HCT116 (cell line): ENCODE data around the gene MMP12. TPM values are rescaled to one million over a fixed set of nuclear protein-coding genes. Genes with fewer than 3 reads are reported as not detected.

Experiments
- ATAC-seq: fragments of 200-7000 bp; cut with Tn5 transposase; 2 replicates; pipeline ENCODE4 v1.9.1; 2020; ENCODE audit warnings: mild to moderate bottlenecking, moderate library complexity
- BruUV-seq: library from RNA; stranded (reverse); fragments of 400-500 nt; replicated peaks from 2 replicates; lab custom pipeline; 2021; lab: Mats Ljungman, UMichigan
- CTCF ChIA-PET: fragments of 300-600 bp; sonication (Branson Sonifier 250); formaldehyde crosslinking; loops from one replicate; lab custom pipeline; 2021; ENCODE audit warnings: antibody characterized with exemption; lab: Charles Lee
- POLR2A ChIA-PET: fragments of 300-600, 350-600 bp; sonication (Branson Sonifier 250); formaldehyde crosslinking; loops from one replicate; lab custom pipeline; 2021; ENCODE audit warnings: antibody characterized with exemption; lab: Charles Lee
- RAD21 ChIA-PET, 2 experiments: fragments of 300-600 bp; sonication (Branson Sonifier 250); formaldehyde crosslinking; loops; one replicate each; lab custom pipeline; 2023; ENCODE audit warnings: low total read pairs in 2 of 2; ENCODE audit not compliant: uncharacterized antibody in 2 of 2, unreplicated experiment in 2 of 2, low non-redundant PET in 1 of 2; lab: Charles Lee
- DNase-seq: peaks from one replicate; pipeline ENCODE4 v3.0.0-alpha.2; 2010; ENCODE audit warnings: low read depth, low spot score
- H2AFZ ChIP-seq: fragments of 200-600 bp; shearing (Covaris generic), sonication (generic); 2 replicates; pipeline ENCODE4 v1.6.1; 2017; ENCODE audit warnings: low read depth, mixed run types, mixed read lengths, antibody characterized with exemption, low read length; ENCODE audit not compliant: poor library complexity, severe bottlenecking
- H3K27ac ChIP-seq: 2 replicates; pipeline ENCODE4 v1.5.1; 2012; ENCODE audit warnings: low read depth, low read length
- H3K27me3 ChIP-seq: fragments of 200-600 bp; sonication (generic); 2 replicates; pipeline ENCODE4 v1.6.1; 2016; ENCODE audit warnings: mixed run types, low read length, mixed read lengths; ENCODE audit not compliant: insufficient read depth
- H3K36me3 ChIP-seq, 2 experiments: fragments of 200-500 bp in 1 of 2; fragments of 200-600 bp in 1 of 2; sonication (Bioruptor generic) in 1 of 2; sonication (generic) in 1 of 2; 2 replicates each; pipeline versions ENCODE4 v1.5.1 to v1.6.1; 2014 to 2016; ENCODE audit warnings: low read length in 2 of 2, inconsistent platforms in 1 of 2, mixed read lengths in 1 of 2, mixed run types in 1 of 2; ENCODE audit not compliant: insufficient read depth in 2 of 2, control insufficient read depth in 1 of 2
- H3K4me1 ChIP-seq, 2 experiments: fragments of 200-600 bp in 1 of 2; sonication (generic) in 1 of 2; 2 replicates each; pipeline versions ENCODE4 v1.5.1 to v1.6.1; 2012 to 2017; ENCODE audit warnings: low read length in 2 of 2, inconsistent platforms in 1 of 2, mild to moderate bottlenecking in 1 of 2, mixed read lengths in 1 of 2, mixed run types in 1 of 2, moderate library complexity in 1 of 2; ENCODE audit not compliant: insufficient read depth in 2 of 2, control insufficient read depth in 1 of 2
- H3K4me2 ChIP-seq: fragments of 200-600 bp; sonication (generic); 2 replicates; pipeline ENCODE4 v1.6.1; 2017; ENCODE audit warnings: mixed run types, low read length, mixed read lengths
- H3K4me3 ChIP-seq, 2 experiments: fragments of 200-600 bp in 1 of 2; sonication (generic) in 1 of 2; replicated peaks in 1 of 2; 2 replicates each; pipeline ENCODE4 v1.5.1; 2011 to 2016; ENCODE audit warnings: low read length in 2 of 2, control low read depth in 1 of 2, low read depth in 1 of 2, mild to moderate bottlenecking in 1 of 2, mixed read lengths in 1 of 2, mixed run types in 1 of 2
- H3K79me2 ChIP-seq: fragments of 200-600 bp; sonication (generic); 2 replicates; pipeline ENCODE4 v1.6.1; 2017; ENCODE audit warnings: mild to moderate bottlenecking, mixed run types, low read length, moderate library complexity, mixed read lengths; ENCODE audit not compliant: insufficient read depth
- H3K9ac ChIP-seq: fragments of 200-600 bp; sonication (generic); 2 replicates; pipeline ENCODE4 v1.6.1; 2016; ENCODE audit warnings: low read length, mixed read lengths
- H3K9me2 ChIP-seq: fragments of 200-600 bp; sonication (generic), shearing (Covaris generic); 2 replicates; pipeline ENCODE4 v1.6.1; 2017; ENCODE audit warnings: mixed run types, mild to moderate bottlenecking, moderate library complexity; ENCODE audit not compliant: insufficient read depth
- H3K9me3 ChIP-seq, 2 experiments: fragments of 200-500 bp in 1 of 2; fragments of 200-600 bp in 1 of 2; sonication (Bioruptor generic) in 1 of 2; sonication (generic) in 1 of 2; 2 replicates each; pipeline ENCODE4 v1.6.1; 2014 to 2017; ENCODE audit warnings: low read length in 2 of 2, mixed read lengths in 2 of 2, inconsistent platforms in 1 of 2, low read depth in 1 of 2, mild to moderate bottlenecking in 1 of 2, mixed run types in 1 of 2, moderate library complexity in 1 of 2; ENCODE audit not compliant: control insufficient read depth in 1 of 2, insufficient read depth in 1 of 2
- H4K20me1 ChIP-seq: fragments of 200-600 bp; sonication (generic), shearing (Covaris generic); 2 replicates; pipeline ENCODE4 v1.6.1; 2017; ENCODE audit warnings: mixed run types, mild to moderate bottlenecking, moderate library complexity; ENCODE audit not compliant: insufficient read depth
- CBX3 ChIP-seq: IDR thresholded peaks from 2 replicates; pipeline ENCODE4 v1.6.1; 2012; ENCODE audit warnings: low read depth
- EGR1 ChIP-seq: IDR thresholded peaks from 2 replicates; pipeline ENCODE4 v1.6.1; 2012; ENCODE audit warnings: low read depth
- ELF1 ChIP-seq: IDR thresholded peaks from 2 replicates; pipeline ENCODE4 v1.6.1; 2012; ENCODE audit warnings: low read depth, borderline replicate concordance
- MAX ChIP-seq: IDR thresholded peaks from 2 replicates; pipeline ENCODE4 v1.6.1; 2012
- POLR2A ChIP-seq: IDR thresholded peaks from 2 replicates; pipeline ENCODE4 v1.7.0; 2011; ENCODE audit warnings: borderline replicate concordance; ENCODE audit not compliant: insufficient read depth, insufficient read length; ENCODE audit errors: extremely low read depth
- POLR2AphosphoS5 ChIP-seq: IDR thresholded peaks from 2 replicates; pipeline ENCODE4 v1.6.1; 2011; ENCODE audit warnings: mild to moderate bottlenecking, low read depth, low read length, moderate library complexity
- RAD21 ChIP-seq: IDR thresholded peaks from 2 replicates; pipeline ENCODE4 v1.6.1; 2012; ENCODE audit warnings: low read depth, mild to moderate bottlenecking
- TCF7L2 ChIP-seq: IDR thresholded peaks from 2 replicates; pipeline ENCODE4 v1.7.0; 2011; ENCODE audit warnings: borderline replicate concordance, inconsistent platforms; ENCODE audit not compliant: insufficient read depth, insufficient read length; ENCODE audit errors: extremely low read depth
- ZBTB33 ChIP-seq: IDR thresholded peaks from 2 replicates; pipeline ENCODE4 v1.6.1; 2011; ENCODE audit warnings: mild to moderate bottlenecking, low read length, moderate library complexity; ENCODE audit not compliant: insufficient replicate concordance; ENCODE audit errors: extremely low read depth
- ZFX ChIP-seq: fragments of 450-650 bp; IDR thresholded peaks from 2 replicates; pipeline ENCODE4 v1.6.1; 2017
- intact Hi-C: fragments of 100-400 bp; cut with micrococcal nuclease; formaldehyde crosslinking; loops from 2 replicates; pipeline ENCODE4 v1.10.0; 2022
- total RNA-seq: library from RNA; stranded (reverse); gene quantifications from one replicate; pipeline ENCODE4 v1.2.1, GENCODE V29; 2021; ENCODE audit not compliant: unreplicated experiment

The MMP12 gene
- total RNA-seq, 1 experiment from 2014 or later, result not detected

- Histone ChIP-seq H3K27me3 (no peaks in the 10 kb centered on the region), H3K36me3 (no peaks in the 10 kb centered on the region), H2AFZ (no peak overlapping the region), H3K4me2 (no peak overlapping the region), H3K9me3 (no peaks in the 10 kb centered on the region), H3K4me3 (no peak overlapping the region), H3K27ac (no peak overlapping the region), H4K20me1 (no peaks in the 10 kb centered on the region), H3K9ac (no peak overlapping the region), H3K4me1 (no peaks in the 10 kb centered on the region), H3K9me2 (no peaks in the 10 kb centered on the region), H3K79me2 (no peaks in the 10 kb centered on the region)
- CTCF ChIA-PET, result no interaction called here
- POLR2A ChIA-PET, result no interaction called here
- ATAC-seq, result no peak
- no peak for TF ChIP-seq MAX
- no peak for TF ChIP-seq ELF1
- TF ChIP-seq ZBTB33, result no peak
- no peak for TF ChIP-seq POLR2A
- no peak for TF ChIP-seq ZFX
- TF ChIP-seq POLR2AphosphoS5, result no peak
- TF ChIP-seq CBX3, result no peak
- no peak for TF ChIP-seq TCF7L2
- TF ChIP-seq RAD21, result no peak
- TF ChIP-seq EGR1, result no peak
- no peak for DNase-seq
- intact Hi-C loops, result no loop called here
- BruUV-seq, result no TSS peak
- RAD21 ChIA-PET, result no interaction called here
Observed at GRCh38 chr11:102853055-102853454, 21.7 kb downstream of the MMP12 start.
